HepG2 (cell line): ENCODE results near the gene BCL2L1. TPM values are rescaled to one million over a fixed set of nuclear protein-coding genes. Genes with fewer than 3 reads are reported as not detected.

Source experiments
- DR1 ChIP-seq: sonication (generic); formaldehyde crosslinking; IDR thresholded peaks from 2 replicates; pipeline ENCODE4 v1.8.0; 2021; ENCODE audit warnings: mild to moderate bottlenecking, missing genetic modification reagents, inconsistent platforms
- EED ChIP-seq: sonication (generic); formaldehyde crosslinking; IDR thresholded peaks from 2 replicates; pipeline ENCODE4 v1.5.0; 2020; ENCODE audit warnings: mild to moderate bottlenecking, missing genetic modification reagents
- EZH2 ChIP-seq: conservative IDR thresholded peaks from 2 replicates; pipeline ENCODE4 v1.6.1; 2012; ENCODE audit warnings: mild to moderate bottlenecking, low read depth, low read length, moderate library complexity
- GATAD1 ChIP-seq: IDR thresholded peaks from 2 replicates; pipeline ENCODE4 v1.6.1; 2016; ENCODE audit warnings: missing genetic modification reagents, missing compliant biosample characterization
- KDM4B ChIP-seq: sonication (generic); formaldehyde crosslinking; IDR thresholded peaks from 2 replicates; pipeline ENCODE4 v1.4.0; 2020; ENCODE audit warnings: missing genetic modification reagents
- MIER2 ChIP-seq: IDR thresholded peaks from 2 replicates; pipeline ENCODE4 v1.6.1; 2016; ENCODE audit warnings: missing biosample characterization, missing genetic modification reagents
- RAD21 ChIP-seq: fragments of 450-650 bp; formaldehyde crosslinking; IDR thresholded peaks from 2 replicates; pipeline ENCODE4 v1.5.0; 2020; ENCODE audit warnings: mild to moderate bottlenecking
- RBFOX2 ChIP-seq: fragments of 200-400 bp; formaldehyde crosslinking; IDR thresholded peaks from 2 replicates; pipeline ENCODE4 v1.6.1; 2017; ENCODE audit warnings: low read depth, mild to moderate bottlenecking, low read length
- TCF12 ChIP-seq, 2 experiments: fragments of 450-650 bp in 1 of 2; sonication (generic) in 1 of 2; formaldehyde crosslinking in 1 of 2; IDR thresholded peaks; 2 replicates each; pipeline versions ENCODE4 v1.6.1 to v1.8.0; 2017 to 2022; ENCODE audit warnings: antibody characterized with exemption in 1 of 2, mild to moderate bottlenecking in 1 of 2, missing genetic modification reagents in 1 of 2, moderate library complexity in 1 of 2
- TCF7L2 ChIP-seq: IDR thresholded peaks from 2 replicates; pipeline ENCODE4 v1.6.1; 2011; ENCODE audit warnings: mild to moderate bottlenecking, low read depth, low read length, moderate library complexity
- ZBTB3 ChIP-seq: sonication (generic); formaldehyde crosslinking; IDR thresholded peaks from 2 replicates; pipeline ENCODE4 v1.4.0; 2020; ENCODE audit warnings: low read depth, mild to moderate bottlenecking, moderate library complexity, missing genetic modification reagents, borderline replicate concordance
- ZFP36L2 ChIP-seq: sonication (generic); formaldehyde crosslinking; IDR thresholded peaks from 2 replicates; pipeline ENCODE4 v1.4.0; 2020; ENCODE audit warnings: missing genetic modification reagents
- ZNF20 ChIP-seq: sonication (generic); formaldehyde crosslinking; IDR thresholded peaks from 2 replicates; pipeline ENCODE4 v1.4.0; 2020; ENCODE audit warnings: mild to moderate bottlenecking, moderate library complexity, missing genetic modification reagents
- ZNF335 ChIP-seq: sonication (generic); formaldehyde crosslinking; IDR thresholded peaks from 2 replicates; pipeline ENCODE4 v1.4.0; 2020; ENCODE audit warnings: missing genetic modification reagents
- ZNF431 ChIP-seq: sonication (generic); formaldehyde crosslinking; IDR thresholded peaks from 2 replicates; pipeline ENCODE4 v1.9.0; 2022; ENCODE audit warnings: missing genetic modification reagents, low read depth, mild to moderate bottlenecking, borderline replicate concordance
- ZNF460 ChIP-seq: sonication (generic); formaldehyde crosslinking; IDR thresholded peaks from 2 replicates; pipeline ENCODE4 v1.5.1; 2020; ENCODE audit warnings: missing genetic modification reagents, mild to moderate bottlenecking, borderline replicate concordance
- ZNF558 ChIP-seq: sonication (generic); formaldehyde crosslinking; IDR thresholded peaks from 2 replicates; pipeline ENCODE4 v1.9.0; 2022; ENCODE audit warnings: mild to moderate bottlenecking, missing genetic modification reagents, borderline replicate concordance
- ZNF737 ChIP-seq: sonication (generic); formaldehyde crosslinking; IDR thresholded peaks from 2 replicates; pipeline ENCODE4 v1.5.0; 2020; ENCODE audit warnings: missing genetic modification reagents, mild to moderate bottlenecking, borderline replicate concordance
- ZNF782 ChIP-seq: sonication (generic); formaldehyde crosslinking; IDR thresholded peaks from 2 replicates; pipeline ENCODE4 v1.4.0; 2020; ENCODE audit warnings: missing genetic modification reagents, mild to moderate bottlenecking, borderline replicate concordance
- ZSCAN29 ChIP-seq: sonication (generic); formaldehyde crosslinking; conservative IDR thresholded peaks from 2 replicates; pipeline ENCODE4 v1.4.0; 2020; ENCODE audit warnings: mild to moderate bottlenecking, missing genetic modification reagents
- polyA plus RNA-seq, 8 experiments: library from polyadenylated mRNA; depleted of rRNA in 3 of 8; stranded (reverse) in 7 of 8; unstranded in 1 of 8; fragments of >200 nt; fragmentation: Illumina TruSeq in 4 of 8; extraction: Trizol in 4 of 8; gene quantifications; 2 replicates each; pipeline versions ENCODE4 v1.2.1 to v1.2.3, GENCODE V29; 2011 to 2016; ENCODE audit warnings: low read depth in 4 of 8, missing spikeins in 1 of 8, mixed read lengths in 1 of 8; ENCODE audit not compliant: insufficient read depth in 1 of 8
- total RNA-seq, 5 experiments: library from RNA; depleted of rRNA; stranded (reverse); fragments of >200 nt; fragmentation: Illumina TruSeq; extraction: Trizol; gene quantifications; 2 replicates each; pipeline ENCODE4 v1.2.3, GENCODE V29; 2016; ENCODE audit warnings: low read depth in 1 of 5
- TF ChIP-seq, protein P1 (sequence below): IDR thresholded peaks from 2 replicates; pipeline ENCODE4 v1.6.1; 2012; ENCODE audit warnings: inconsistent platforms
- TF ChIP-seq, protein P2 (sequence below): sonication (generic); formaldehyde crosslinking; IDR thresholded peaks from 2 replicates; pipeline ENCODE4 v1.4.0; 2020; ENCODE audit warnings: missing genetic modification reagents, mild to moderate bottlenecking, borderline replicate concordance
- TF ChIP-seq, protein P3 (sequence below): sonication (generic); formaldehyde crosslinking; IDR thresholded peaks from 2 replicates; pipeline ENCODE4 v1.4.0; 2020; ENCODE audit warnings: missing genetic modification reagents
- TF ChIP-seq, protein P4 (sequence below): sonication (generic); formaldehyde crosslinking; IDR thresholded peaks from 2 replicates; pipeline ENCODE4 v1.4.0; 2020; ENCODE audit warnings: missing genetic modification reagents, mild to moderate bottlenecking, borderline replicate concordance

Gene BCL2L1
- total and polyA plus RNA-seq, 2 of the 13 experiments (the other 11 are each of a cell fraction or from before 2014, with no cell fraction given): 164 to 258 TPM

DNA sequence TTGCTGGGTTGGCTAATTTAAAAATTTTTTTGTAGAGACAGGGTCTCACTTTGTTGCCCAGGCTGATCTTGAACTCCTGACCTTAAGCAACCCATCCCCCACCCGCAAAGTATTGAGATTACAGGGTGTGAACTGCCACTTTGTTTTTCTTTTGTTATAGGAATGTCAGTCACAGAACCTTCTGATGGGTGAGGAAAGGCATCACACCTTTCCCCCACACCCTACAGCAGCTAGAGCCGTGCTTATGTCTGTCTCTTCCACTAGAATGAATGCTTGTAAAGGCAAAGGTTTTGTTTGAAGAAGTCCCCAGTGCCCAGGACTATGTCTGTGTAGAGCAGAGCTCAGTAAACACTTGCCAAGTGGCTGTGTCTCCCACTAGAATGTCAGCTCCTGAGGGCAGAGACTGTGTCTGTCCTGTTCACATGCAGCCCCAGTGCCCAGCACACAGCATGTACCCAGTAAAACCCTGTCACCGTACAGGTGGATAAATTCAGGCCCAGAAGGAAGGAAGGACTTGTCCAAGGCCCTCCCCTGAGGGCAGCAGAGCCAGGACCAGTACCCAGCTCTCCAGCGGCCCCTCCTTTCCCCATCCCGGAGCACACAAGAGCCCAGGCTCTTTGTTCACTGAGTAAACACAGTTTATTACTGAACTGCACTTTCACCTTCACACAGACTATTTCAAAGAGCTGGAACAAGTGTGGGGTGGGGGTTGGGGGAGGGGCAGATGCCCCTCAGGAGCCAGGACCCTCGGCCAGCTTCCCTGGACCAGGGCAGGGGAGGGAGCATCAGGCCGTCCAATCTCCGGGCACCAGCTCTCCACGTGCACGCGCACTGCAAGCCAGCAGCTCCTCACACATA, 58.6 kb downstream of the BCL2L1 start (continued):
- no peak; the same call in none of the 2 replicates for TF ChIP-seq KDM4B (CRISPR knock-in tag)
- TF ChIP-seq TCF7L2: no peak
- TF ChIP-seq, protein P1, sequence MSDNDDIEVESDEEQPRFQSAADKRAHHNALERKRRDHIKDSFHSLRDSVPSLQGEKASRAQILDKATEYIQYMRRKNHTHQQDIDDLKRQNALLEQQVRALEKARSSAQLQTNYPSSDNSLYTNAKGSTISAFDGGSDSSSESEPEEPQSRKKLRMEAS: peak; percentile 83
- 0 out of 2 replicates have a peak, but pooled peaks have one; percentile 52 for TF ChIP-seq RAD21 (CRISPR knock-in tag)
- TF ChIP-seq, protein P2, sequence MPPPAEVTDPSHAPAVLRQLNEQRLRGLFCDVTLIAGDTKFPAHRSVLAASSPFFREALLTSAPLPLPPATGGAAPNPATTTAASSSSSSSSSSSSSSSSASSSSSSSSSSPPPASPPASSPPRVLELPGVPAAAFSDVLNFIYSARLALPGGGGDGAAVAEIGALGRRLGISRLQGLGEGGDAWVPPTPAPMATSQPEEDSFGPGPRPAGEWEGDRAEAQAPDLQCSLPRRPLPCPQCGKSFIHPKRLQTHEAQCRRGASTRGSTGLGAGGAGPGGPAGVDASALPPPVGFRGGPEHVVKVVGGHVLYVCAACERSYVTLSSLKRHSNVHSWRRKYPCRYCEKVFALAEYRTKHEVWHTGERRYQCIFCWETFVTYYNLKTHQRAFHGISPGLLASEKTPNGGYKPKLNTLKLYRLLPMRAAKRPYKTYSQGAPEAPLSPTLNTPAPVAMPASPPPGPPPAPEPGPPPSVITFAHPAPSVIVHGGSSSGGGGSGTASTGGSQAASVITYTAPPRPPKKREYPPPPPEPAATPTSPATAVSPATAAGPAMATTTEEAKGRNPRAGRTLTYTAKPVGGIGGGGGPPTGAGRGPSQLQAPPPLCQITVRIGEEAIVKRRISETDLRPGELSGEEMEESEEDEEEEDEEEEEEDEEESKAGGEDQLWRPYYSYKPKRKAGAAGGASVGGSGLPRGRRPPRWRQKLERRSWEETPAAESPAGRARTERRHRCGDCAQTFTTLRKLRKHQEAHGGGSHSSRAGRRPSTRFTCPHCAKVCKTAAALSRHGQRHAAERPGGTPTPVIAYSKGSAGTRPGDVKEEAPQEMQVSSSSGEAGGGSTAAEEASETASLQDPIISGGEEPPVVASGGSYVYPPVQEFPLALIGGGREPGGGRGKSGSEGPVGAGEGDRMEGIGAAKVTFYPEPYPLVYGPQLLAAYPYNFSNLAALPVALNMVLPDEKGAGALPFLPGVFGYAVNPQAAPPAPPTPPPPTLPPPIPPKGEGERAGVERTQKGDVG (CRISPR knock-in tag): no peak
- TF ChIP-seq ZNF460: no peak
- TF ChIP-seq ZNF431 (CRISPR knock-in tag): peak; percentile 75; the same call in 1 of the 2 replicates
- TF ChIP-seq ZSCAN29 (CRISPR knock-in tag): peak; percentile 89
- TF ChIP-seq GATAD1 (CRISPR knock-in tag): no peak; the same call in 1 of the 2 replicates
- no peak for TF ChIP-seq ZNF20
- 0 out of 2 replicates have a peak, but pooled peaks have one; percentile 81 for TF ChIP-seq ZNF782
- no peak for TF ChIP-seq RBFOX2
- no peak for TF ChIP-seq ZNF558 (CRISPR knock-in tag)
- TF ChIP-seq ZNF335 (CRISPR knock-in tag): peak; percentile 68; the same call in 1 of the 2 replicates
- 0 out of 2 replicates have a peak, but pooled peaks have one; percentile 50 for TF ChIP-seq ZFP36L2 (CRISPR knock-in tag)
- TF ChIP-seq, protein P3, sequence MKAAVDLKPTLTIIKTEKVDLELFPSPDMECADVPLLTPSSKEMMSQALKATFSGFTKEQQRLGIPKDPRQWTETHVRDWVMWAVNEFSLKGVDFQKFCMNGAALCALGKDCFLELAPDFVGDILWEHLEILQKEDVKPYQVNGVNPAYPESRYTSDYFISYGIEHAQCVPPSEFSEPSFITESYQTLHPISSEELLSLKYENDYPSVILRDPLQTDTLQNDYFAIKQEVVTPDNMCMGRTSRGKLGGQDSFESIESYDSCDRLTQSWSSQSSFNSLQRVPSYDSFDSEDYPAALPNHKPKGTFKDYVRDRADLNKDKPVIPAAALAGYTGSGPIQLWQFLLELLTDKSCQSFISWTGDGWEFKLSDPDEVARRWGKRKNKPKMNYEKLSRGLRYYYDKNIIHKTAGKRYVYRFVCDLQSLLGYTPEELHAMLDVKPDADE (CRISPR knock-in tag): no peak
- no peak for TF ChIP-seq EED
- peak; percentile 95 for TF ChIP-seq ZBTB3 (CRISPR knock-in tag)
- no peak for TF ChIP-seq TCF12 (IDR thresholded peaks at IDR 0.05)
- no peak for TF ChIP-seq TCF12 (CRISPR knock-in tag; IDR thresholded peaks at IDR 0.05)
- no peak for TF ChIP-seq DR1 (CRISPR knock-in tag)
- 0 out of 2 replicates have a peak, but pooled peaks have one; percentile 38 for TF ChIP-seq MIER2 (CRISPR knock-in tag)
- TF ChIP-seq, protein P4, sequence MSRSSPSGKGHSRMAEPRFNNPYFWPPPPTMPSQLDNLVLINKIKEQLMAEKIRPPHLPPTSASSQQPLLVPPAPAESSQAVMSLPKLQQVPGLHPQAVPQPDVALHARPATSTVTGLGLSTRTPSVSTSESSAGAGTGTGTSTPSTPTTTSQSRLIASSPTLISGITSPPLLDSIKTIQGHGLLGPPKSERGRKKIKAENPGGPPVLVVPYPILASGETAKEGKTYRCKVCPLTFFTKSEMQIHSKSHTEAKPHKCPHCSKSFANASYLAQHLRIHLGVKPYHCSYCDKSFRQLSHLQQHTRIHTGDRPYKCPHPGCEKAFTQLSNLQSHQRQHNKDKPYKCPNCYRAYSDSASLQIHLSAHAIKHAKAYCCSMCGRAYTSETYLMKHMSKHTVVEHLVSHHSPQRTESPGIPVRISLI (CRISPR knock-in tag): peak; percentile 4; the same call in 1 of the 2 replicates
- peak; percentile 52; the same call in 1 of the 2 replicates for TF ChIP-seq ZNF737 (CRISPR knock-in tag)
- no peak for TF ChIP-seq EZH2
